ENCODE results near the gene ARMC7. TPM values are rescaled to one million over a fixed set of nuclear protein-coding genes. Genes with fewer than 3 reads are reported as not detected.

Gene ARMC7
- total and polyA plus RNA-seq, 2 of the 13 experiments (the other 11 are each of a cell fraction or from before 2014, with no cell fraction given): 3.9 to 4.2 TPM

DNA sequence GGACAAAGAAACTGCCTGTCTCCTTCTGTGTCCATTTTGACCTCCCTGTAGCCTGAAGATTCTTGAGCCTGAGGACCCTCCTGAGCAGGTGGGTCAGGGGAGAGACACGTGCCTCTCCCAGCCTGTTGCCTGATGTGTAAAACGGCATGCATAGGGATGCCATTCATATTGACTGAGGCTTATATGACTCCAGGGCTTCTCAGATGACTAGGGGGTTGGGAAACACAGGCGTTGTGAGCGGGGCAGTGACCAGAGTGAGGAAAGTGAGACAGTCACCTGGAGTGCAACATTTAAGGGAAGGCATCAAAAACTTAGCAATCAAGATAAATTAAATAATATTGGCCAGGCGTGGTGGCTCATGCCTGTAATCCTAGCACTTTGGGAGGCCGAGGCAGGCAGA lies 27.1 kb upstream of the ARMC7 start:
- no peak overlapping the region; the same call in 1 of the 2 replicates for H3K4me2 ChIP-seq (ENCODE audit: low read depth, low read length)
- ChIA-PET POLR2A (interaction anchor here (0.6 to 3.2 kb wide), 2 partner anchors 35 to 121 kb away, joined by 4 to 12 read pairs; partner anchors contain the start of genes ATP5PD and KCTD2), CTCF (ENCODE audit: low intra/inter-chr PET ratio, low total read pairs) (no interaction called here)
- DNase-seq (ENCODE audit: low spot score) (no peak), ATAC-seq (no peak), FAIRE-seq (no peak)
- in situ Hi-C loops (cut with HindIII; ENCODE audit: extremely low pct_ligation_motif_present, low pct_unique_long_range_greater_than_20kb): no loop called here
- H3K9me3 ChIP-seq (ENCODE audit: low read length): no peaks in the 10 kb centered on the region
- H2AFZ ChIP-seq (ENCODE audit: low read length): no peak overlapping the region
- no peak overlapping the region for H3K27ac ChIP-seq (ENCODE audit: extremely low read length, insufficient read depth, low read length)
- peaks cover 0 to 13% of the 10 kb centered on the region in 2 experiments; a peak in 2 of 5 replicates for H3K27me3 ChIP-seq (ENCODE audit: control insufficient read depth in 1 of 2, insufficient read depth in 2 of 2, low read length in 2 of 2)
- no peaks in the 10 kb centered on the region for H3K79me2 ChIP-seq (ENCODE audit: insufficient read depth, low read length)
- WGBS (ENCODE audit: low lambda C conversion rate): 16% methylated on average over 6 of the region's 6 CpGs
- H3K9ac ChIP-seq (ENCODE audit: insufficient read depth, low read depth, low read length): no peak overlapping the region
- peaks cover 97% of the 10 kb centered on the region for H3K4me1 ChIP-seq (ENCODE audit: insufficient read depth, low read length)
- H3K36me3 ChIP-seq (replicated peaks in 1 of 2; ENCODE audit: control insufficient read depth in 1 of 2, insufficient read depth in 2 of 2, low read length in 2 of 2): no peaks in the 10 kb centered on the region
- intact Hi-C loops (cut with micrococcal nuclease; ENCODE audit: unreplicated experiment): no loop called here
- H4K20me1 ChIP-seq (ENCODE audit: insufficient read depth, low read length): no peaks in the 10 kb centered on the region
- no peak overlapping the region for H3K4me3 ChIP-seq (replicated peaks in 1 of 3; ENCODE audit: insufficient read depth in 1 of 3, low read depth in 2 of 3, low read length in 3 of 3)
- BruUV-seq (replicated peaks): no TSS peak
- TF ChIP-seq, protein P1, sequence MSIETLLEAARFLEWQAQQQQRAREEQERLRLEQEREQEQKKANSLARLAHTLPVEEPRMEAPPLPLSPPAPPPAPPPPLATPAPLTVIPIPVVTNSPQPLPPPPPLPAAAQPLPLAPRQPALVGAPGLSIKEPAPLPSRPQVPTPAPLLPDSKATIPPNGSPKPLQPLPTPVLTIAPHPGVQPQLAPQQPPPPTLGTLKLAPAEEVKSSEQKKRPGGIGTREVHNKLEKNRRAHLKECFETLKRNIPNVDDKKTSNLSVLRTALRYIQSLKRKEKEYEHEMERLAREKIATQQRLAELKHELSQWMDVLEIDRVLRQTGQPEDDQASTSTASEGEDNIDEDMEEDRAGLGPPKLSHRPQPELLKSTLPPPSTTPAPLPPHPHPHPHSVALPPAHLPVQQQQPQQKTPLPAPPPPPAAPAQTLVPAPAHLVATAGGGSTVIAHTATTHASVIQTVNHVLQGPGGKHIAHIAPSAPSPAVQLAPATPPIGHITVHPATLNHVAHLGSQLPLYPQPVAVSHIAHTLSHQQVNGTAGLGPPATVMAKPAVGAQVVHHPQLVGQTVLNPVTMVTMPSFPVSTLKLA (IDR thresholded peaks at IDR 0.05): peak; percentile 86
- TF ChIP-seq, protein P2, sequence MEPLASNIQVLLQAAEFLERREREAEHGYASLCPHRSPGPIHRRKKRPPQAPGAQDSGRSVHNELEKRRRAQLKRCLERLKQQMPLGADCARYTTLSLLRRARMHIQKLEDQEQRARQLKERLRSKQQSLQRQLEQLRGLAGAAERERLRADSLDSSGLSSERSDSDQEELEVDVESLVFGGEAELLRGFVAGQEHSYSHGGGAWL (CRISPR knock-in tag; IDR thresholded peaks at IDR 0.05): no peak
- peak; percentile 42; the same call in 1 of the 2 replicates for TF ChIP-seq SAP130 (CRISPR knock-in tag; IDR thresholded peaks at IDR 0.05; ENCODE audit: low read depth)
- TF ChIP-seq GTF3A (CRISPR knock-in tag; conservative IDR thresholded peaks at IDR 0.05): no peak
- no peak for TF ChIP-seq ZNF136 (CRISPR knock-in tag; IDR thresholded peaks at IDR 0.05; ENCODE audit: low read depth)
- TF ChIP-seq GPN1 (CRISPR knock-in tag; IDR thresholded peaks at IDR 0.05; ENCODE audit: borderline replicate concordance): no peak
- TF ChIP-seq RARA (CRISPR knock-in tag; IDR thresholded peaks at IDR 0.05): 0 out of 2 replicates have a peak, but pooled peaks have one; percentile 15
- peak; percentile 41; the same call in 1 of the 2 replicates for TF ChIP-seq CEBPB (IDR thresholded peaks at IDR 0.05; ENCODE audit: borderline replicate concordance, low read depth, low read length)
- TF ChIP-seq, protein P3, sequence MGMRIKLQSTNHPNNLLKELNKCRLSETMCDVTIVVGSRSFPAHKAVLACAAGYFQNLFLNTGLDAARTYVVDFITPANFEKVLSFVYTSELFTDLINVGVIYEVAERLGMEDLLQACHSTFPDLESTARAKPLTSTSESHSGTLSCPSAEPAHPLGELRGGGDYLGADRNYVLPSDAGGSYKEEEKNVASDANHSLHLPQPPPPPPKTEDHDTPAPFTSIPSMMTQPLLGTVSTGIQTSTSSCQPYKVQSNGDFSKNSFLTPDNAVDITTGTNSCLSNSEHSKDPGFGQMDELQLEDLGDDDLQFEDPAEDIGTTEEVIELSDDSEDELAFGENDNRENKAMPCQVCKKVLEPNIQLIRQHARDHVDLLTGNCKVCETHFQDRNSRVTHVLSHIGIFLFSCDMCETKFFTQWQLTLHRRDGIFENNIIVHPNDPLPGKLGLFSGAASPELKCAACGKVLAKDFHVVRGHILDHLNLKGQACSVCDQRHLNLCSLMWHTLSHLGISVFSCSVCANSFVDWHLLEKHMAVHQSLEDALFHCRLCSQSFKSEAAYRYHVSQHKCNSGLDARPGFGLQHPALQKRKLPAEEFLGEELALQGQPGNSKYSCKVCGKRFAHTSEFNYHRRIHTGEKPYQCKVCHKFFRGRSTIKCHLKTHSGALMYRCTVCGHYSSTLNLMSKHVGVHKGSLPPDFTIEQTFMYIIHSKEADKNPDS (CRISPR knock-in tag; IDR thresholded peaks at IDR 0.05): no peak
- TF ChIP-seq EP300 (IDR thresholded peaks at IDR 0.05; ENCODE audit: low read depth in 2 of 2, low read length in 2 of 2): no peak
- 0 out of 2 replicates have a peak, but pooled peaks have one; percentile 36 for TF ChIP-seq EP300 (CRISPR knock-in tag; IDR thresholded peaks at IDR 0.05; ENCODE audit: borderline replicate concordance)
- no peak for TF ChIP-seq NBN (conservative IDR thresholded peaks at IDR 0.05)
- no peak for TF ChIP-seq RBM22 (optimal IDR thresholded peaks at IDR 0.05; ENCODE audit: low read length)
- peak; percentile 45; the same call in 1 of the 2 replicates for TF ChIP-seq BHLHE40 (IDR thresholded peaks at IDR 0.05; ENCODE audit: low read length)
- TF ChIP-seq KDM2A (CRISPR knock-in tag; IDR thresholded peaks at IDR 0.05; ENCODE audit: borderline replicate concordance, low read depth): no peak
- TF ChIP-seq, protein P4, sequence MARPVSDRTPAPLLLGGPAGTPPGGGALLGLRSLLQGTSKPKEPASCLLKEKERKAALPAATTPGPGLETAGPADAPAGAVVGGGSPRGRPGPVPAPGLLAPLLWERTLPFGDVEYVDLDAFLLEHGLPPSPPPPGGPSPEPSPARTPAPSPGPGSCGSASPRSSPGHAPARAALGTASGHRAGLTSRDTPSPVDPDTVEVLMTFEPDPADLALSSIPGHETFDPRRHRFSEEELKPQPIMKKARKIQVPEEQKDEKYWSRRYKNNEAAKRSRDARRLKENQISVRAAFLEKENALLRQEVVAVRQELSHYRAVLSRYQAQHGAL (CRISPR knock-in tag; IDR thresholded peaks at IDR 0.05; ENCODE audit: not compliant biosample characterization): no peak
- no peak for TF ChIP-seq IRX3 (CRISPR knock-in tag; IDR thresholded peaks at IDR 0.05; ENCODE audit: borderline replicate concordance, low read depth)
- TF ChIP-seq SALL1 (CRISPR knock-in tag; IDR thresholded peaks at IDR 0.05): 0 out of 2 replicates have a peak, but pooled peaks have one; percentile 28
- 0 out of 2 replicates have a peak, but pooled peaks have one; percentile 23 for TF ChIP-seq ZBTB7A (CRISPR knock-in tag; IDR thresholded peaks at IDR 0.05)
- no peak for TF ChIP-seq NFKB2 (CRISPR knock-in tag; IDR thresholded peaks at IDR 0.05; ENCODE audit: borderline replicate concordance)
- no peak for TF ChIP-seq PPARG (CRISPR knock-in tag; conservative IDR thresholded peaks at IDR 0.05)
